SIG-M5 treated with dmso at 0.1 percent for 504 hours (cell line): ENCODE measurements around the gene KCND3.
"Not testable (repeated sequence)": the region's sequence is repeated elsewhere in the genome, so short reads cannot be mapped to it uniquely, and the experiment has no call there.

Source experiments
- DNase-seq: peaks from one replicate; lab custom pipeline; 2025; ENCODE audit not compliant: unreplicated experiment; lab: John Stamatoyannopoulos, UW

KCND3 gene

DNA sequence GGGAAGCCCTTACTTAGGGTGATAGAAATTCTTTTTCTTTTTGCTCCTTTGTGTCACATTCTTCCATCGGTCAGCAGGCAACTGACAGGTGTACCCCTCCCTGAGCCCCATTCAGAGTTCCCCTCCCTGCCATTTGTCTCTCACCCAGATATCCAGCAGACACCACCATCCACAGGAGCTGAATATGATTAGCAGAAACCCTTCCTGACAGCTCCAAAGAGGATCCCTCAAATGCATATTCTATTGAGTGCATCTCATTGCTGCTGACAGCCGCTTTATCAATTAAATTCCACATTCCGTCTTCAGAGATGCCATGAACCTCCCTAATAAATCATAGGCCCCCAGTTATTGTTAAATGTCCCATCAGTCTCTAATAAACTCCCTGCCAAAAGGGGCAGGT is 239.8 kb downstream of the KCND3 start:
- no peak for DNase-seq

DNA sequence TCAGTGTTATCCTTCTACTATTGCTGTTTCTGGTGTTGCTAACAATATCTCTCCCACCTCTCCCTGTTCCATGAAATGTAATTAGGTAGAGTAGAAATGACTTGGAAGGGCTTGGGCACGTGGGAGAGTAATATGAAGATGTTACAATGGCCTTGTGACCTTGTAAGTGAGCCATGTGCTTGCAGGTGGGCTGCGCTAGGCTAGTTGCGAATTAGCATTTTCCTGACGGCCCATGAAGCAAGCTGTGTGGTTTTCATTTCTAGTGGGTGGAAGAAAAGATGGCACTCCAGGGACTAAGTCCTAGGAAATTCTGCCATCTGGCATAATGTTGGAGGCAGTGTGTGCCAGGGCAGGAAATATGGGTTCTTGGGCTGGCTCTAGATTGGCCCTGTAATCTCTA is 241.5 kb downstream of the KCND3 start:
- DNase-seq, result no peak

DNA sequence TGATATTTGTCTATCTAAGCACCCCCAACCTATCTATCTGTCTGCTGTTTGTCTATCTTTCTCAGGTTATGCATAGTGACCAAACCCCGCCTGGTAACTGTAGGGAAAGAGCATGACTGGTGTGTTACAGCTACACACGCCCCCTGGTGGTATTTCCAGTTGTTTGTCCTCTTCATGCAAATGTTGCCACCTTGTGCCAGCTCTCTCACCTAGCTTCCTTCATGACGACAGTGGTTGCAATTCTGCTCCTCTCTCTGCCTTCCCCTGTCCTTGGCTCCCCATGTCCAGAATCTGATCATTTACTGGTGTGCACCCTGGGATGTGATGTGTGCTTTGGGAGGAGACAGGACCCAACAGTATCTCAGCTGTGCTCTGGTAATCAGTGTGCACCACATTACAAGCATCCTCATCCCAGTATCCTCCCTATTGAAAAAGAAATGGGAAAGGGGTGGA is 242.2 kb downstream of the KCND3 start:
- DNase-seq, result peak; percentile 81

DNA sequence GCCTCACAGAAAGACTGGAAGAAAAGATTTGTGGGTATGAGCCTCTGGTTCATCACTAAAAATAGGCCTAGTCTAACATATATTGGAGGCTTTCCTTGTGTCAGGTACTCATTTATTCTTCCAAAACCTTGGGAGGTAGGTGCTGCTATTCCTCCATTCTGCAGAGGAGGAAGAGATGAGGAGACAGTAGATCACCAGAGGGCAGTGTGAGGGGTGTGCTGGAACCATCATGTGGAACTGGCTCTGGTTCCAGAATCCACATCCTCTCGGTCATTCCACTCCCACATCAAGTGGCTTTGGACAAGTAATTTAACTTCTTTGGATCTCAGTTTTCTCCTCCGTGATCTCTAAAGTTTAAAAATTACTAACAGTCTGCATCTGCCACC is 242.9 kb downstream of the KCND3 start:
- DNase-seq, result no peak

DNA sequence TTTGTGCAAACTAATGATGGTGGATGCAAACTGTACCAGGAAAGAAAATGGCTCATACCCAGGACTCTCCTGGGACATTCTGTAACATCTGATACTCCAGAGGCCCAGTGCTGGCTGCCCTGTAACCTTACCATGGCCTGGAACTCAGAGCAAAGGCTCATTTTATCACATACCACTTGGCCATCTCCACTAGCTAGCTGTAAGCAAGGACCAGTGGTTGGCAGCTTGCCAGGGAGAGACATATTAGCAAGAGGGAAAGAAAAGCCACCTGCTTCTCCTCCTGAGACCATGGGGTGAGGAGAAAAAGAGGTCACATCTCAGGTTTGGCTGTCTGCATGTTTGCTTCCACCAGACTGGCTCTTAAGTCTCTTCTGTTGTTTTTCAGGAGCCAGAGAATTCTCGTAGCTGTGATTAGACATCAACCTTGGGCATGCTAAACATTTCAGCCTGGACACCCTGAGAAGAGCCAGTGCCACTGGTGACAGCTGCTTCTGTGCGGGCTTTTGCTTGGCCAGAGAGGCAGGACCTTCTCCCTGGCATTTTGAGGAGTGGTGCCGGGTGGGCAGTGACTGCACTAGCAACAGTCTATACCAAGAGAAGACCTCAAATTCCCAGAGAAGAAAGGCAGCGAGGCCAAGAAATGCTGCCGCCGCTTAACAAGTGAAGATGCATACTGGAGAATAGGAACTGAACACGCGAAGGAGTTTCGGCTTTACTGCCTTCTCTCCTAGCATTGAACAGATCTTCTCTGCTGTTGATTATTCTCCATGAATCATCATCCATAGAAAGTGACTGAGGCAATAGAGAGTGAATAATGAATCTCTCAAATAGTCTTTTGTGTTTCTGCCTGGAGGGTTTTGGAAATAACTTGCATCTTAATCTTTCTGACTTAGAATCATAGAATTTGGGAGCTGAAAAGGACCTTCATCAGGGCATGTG is 243.5 kb downstream of the KCND3 start:
- DNase-seq, result no peak

DNA sequence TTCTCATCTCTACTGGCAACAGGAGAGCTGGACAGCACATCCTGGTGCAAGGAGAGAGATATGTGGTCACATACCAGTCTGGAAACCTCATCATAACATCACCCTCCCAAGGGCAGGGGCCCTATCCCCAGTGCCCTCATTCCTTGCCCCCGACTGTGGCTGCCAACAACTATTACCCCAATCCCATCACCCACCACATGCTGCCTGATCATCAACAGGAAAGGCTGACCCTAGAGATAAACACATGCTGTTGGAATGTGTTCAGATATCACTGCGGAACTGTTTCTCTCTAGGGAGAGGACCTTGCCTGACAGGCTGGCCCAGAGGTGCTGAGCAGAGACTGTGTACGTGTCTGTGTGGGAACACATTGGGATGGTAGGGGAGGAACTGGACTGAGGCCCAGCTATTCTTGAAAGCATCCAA is 245.8 kb downstream of the KCND3 start:
- DNase-seq, result no peak

DNA sequence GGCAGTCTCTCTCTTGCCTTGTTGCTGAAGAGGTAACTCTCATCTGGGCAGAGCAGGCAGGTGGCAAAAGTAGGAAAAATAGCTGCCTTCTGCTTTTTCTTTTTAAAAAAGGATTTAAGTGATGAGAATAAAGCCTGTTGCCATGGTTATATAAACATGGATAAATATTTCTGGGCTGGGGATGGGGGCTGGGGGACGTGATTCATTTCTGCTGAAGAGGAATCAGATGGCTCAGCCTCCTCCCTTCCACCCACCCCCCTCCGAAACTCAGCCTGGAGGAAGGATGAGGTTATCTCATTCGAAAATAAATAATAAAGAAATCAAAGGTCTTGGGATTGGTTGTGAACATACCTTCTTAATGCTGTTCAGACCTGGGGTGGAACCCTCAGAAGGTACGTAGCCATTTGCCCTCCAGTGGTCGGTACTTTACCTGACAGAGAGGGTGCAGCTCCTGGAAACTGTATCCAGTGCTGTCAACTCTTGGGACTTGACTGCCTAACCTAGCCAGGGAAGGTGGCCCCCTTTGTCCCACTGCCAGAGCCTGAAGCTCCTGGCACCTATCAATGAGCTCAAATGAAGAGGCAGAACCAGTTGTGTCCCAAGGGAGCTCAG is 246.4 kb downstream of the KCND3 start:
- no peak for DNase-seq

DNA sequence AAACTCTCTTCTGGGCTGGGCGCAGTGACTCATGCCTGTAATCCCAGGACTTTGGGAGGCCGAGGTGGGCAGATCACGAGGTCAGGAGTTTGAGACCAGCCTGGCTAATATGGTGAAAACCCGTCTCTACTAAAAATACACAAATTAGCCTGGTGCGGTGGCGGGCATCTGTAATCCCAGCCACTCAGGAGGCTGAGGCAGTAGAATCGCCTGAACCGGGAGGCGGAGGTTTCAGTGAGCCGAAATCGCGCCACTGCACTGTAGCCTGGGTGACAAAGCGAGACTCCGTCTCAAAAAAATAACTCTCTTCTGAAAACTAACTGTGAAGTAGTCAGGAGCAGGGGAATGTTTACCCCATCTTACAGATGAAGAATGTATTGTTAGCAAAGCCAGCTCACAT is 247.2 kb downstream of the KCND3 start:
- DNase-seq, result not testable (repeated sequence)

DNA sequence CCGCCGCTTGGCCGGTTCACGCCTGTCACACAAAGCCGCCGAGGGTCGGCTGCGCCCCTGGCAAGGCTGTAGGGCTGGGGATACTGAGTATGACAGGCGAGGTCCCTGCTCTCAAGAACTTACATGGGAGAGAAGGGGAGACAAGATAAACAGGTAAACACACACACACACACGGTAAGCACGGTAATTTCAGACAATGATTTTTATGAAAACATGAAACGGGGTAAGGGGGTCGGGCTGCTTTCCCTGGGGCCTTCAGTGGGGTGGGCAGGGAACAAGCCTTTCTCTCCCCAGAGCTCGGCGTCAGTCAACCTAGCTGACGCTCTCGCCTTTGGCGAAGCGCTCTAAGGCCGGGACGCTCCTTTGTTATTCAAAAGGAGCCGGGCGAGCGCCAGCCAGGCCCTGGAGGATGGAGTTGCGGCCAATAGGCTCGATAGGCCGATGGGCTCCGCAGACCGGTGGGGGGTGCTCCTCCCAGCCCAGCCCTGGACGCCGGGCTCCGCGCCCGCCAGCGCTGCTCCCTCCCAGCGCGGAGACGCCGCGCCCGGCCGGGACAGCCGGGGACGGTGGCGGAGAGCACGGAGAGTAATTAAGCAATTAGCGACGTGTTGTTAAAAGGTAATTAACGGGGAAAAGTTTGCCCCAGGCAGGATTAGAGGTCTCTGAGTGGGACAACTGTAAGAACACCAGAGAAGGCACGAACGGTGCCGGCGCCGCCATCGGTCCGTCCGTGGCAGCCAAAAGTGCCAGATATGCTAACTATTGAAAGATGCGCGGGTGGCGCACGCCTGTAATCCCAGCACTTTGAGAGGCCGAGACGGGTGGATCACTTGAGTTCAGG is 249.3 kb downstream of the KCND3 start:
- DNase-seq, result no peak

DNA sequence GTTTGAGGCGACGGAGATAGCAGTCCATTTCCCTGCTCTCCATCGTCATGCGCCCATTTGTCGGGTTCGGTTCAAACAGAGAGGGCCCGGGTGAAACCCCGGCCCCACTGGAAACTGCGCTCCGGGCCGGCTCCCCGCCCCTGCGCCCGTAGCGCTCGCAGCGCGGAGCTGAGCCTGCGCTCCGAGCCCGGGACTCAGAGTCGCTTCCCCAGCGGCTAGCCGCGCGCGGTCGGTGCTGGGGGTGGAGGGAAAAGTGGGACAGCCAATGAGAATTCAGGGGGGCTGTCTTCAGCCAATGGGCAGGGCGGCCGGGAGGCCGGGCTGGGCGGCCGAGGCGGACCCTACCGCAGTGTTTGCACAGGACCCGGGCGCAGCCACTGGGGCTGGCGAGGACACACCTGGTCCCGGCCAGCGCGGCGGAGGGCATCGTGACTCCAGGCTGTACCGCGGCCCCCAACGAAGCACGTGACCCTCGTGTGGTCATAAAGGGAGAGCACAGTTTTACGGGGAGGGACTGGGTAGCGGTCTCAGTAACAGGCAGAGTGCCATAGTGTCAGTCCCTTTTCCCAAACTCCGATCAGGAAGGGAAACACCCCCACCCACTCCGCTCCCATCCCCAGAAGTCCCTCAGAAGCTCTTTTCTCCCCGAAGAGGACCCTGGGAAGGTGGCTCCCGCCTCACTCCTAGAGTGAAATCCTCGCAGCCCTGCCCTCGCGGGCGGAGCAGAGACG is 250.1 kb downstream of the KCND3 start, which contains the start of gene INKA2:
TSS of gene INKA2 (minus strand) at position 202 of the 731 bp plus-strand sequence. CDS start at position 49, 153 bp downstream.
- peak; percentile 83 for DNase-seq

DNA sequence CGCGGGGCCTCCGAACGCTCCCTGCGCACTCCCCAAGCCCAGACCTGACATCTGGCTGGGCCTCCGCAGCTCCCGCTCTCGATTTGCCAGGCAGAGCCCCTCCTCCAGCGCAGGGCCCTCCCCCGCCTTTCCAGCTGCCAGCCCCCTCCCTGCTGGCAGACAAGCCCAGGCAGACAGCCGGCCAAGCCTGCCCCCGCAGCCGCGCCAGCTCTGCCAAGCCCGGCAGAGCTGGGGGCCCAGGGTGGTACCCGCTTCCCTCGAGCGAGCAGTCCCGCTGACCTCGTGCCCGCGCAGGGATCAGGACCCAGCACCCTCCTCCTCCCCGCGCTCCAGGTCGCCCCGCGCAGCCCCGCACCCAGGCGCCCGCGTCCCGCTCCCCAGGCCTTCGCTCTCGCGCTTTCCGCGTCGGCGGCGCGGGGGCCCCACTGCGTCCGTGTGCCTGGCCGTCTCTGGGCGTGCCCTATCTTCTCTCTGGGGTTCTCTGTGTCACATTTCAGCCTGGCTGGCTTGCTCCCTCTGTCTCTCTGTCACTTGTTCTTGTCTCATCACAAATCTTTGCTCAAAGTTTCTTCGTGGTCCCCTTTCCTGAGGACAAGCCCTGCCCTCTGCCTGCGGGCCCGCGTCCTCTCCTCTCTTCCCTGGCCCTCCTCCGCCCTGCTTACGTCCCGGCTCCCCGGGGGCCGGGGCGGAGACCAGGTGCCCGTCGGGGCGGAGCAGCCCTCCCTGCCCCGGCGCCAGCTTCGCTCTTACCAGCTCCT is 250.9 kb downstream of the KCND3 start:
- peak; percentile 73 for DNase-seq

DNA sequence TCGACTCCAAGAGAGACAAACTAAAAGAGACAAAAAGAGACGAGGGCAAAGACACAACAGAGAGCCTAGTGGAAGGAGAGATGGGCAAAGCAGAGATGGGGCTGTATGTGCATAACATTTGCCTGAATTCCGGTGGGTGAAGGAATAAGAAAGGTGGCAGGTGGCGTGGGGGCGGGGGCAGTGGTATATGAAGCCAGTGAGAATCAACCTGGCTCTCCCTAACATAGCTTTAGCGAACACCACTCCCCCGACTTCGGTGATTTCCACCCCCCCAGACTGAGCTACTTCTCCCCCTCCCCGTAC is 251.4 kb downstream of the KCND3 start:
- DNase-seq, result no peak

DNA sequence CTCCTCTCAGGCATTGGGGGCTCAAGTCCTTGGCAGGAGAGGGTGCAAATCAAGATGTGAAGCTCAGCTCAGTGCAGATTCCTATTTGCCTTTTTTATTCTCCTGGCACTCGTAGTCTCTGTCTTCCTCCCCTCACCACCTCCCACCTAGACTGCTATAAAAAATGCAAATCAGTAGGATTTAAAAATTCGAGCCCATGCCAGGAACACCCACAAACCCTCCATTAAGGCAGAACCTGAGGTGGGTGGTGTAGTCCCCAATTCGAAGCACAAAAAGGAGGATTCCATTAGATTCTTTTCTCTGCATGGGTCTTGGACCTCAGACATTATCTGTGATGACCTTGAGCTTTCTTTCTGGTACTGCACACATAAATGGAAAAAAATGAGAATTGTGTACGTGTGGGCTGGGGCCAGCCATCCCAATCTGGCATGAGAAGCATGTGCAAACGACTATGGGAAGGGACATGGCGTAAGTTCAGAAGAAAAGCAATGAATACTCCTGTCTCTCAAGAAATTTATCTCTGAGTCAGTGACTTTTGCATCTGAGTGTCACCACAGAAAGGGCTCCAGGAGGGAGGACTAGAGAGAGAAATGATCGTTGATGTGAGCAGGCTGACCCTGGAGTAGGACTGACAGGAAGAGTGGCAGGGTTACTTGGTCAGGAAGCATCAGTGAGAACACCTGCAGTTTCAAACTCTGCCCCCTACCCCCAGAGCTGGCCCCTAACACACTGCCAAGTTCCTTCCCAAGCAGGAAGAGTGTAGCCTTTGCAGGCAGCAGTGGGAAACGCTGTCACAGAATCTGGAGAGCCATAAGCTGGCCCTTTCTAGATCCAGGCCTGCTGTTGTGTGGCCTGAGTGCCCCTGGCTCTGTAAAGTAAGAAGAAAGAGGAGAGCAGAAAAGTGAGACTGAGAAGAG is 252.0 kb downstream of the KCND3 start:
- no peak for DNase-seq

DNA sequence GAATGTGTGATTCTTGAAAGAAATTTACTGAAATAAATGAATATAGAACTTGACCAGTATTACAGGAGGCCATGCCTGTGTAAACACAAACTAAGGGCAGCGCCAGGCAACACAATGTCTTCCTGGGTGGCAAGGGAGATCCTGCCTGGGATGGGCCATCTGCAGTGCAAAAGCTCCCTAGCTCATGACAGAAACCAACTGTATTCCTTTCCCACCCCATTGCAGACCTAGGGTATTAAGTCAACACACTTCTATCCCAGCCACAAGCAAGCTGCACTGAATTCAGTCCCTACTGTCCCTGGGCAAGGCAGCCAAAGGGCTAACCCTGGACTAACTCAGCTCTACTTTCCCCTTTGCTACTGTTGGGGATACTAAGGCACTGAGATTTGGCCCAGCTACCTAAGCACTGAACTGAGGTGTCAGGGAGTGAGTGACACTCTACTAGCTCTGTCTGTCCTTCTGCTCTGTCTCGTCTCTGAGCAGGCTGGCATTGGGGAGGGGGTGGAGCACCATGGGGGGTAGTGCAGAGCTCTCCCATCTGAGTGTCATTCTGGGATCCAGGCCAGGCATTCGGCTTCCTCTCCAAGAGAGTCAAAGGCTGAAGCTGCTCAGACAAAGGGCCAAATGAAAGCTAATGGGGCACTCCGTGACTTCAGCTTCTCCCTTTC is 252.8 kb downstream of the KCND3 start:
- DNase-seq, result no peak

DNA sequence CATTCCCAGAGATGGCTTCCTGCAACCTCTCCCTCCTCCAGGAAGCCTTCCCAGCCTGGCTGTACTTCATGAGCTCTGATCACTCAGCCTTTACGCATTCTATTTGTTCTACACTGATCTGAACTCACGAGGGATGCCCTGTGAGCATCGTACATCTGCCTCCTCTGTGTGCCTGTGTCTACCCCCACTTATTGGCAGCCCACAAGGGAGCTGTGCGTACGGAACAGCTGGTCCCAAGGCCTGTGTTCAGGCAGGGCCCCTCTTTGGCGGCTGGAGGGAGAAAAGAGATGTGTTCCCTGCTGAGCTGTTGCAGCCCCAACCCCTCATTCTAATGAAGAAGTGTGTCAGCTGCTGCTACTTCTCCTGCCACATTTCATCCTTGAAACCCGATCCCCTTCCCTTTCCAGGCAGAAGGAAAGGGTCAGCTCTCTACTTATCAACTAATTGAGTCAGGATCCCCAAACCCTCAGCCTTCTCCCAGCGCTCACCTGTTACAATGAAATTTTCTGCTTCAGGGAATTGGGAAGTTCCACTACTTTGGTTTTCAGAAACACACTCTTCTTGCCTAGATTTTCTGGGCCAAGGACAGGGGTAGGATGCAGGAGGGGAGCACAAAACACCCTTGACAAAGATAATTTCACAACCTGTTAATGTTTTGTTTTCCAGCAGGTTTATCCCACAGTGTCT is 253.5 kb downstream of the KCND3 start:
- no peak for DNase-seq

DNA sequence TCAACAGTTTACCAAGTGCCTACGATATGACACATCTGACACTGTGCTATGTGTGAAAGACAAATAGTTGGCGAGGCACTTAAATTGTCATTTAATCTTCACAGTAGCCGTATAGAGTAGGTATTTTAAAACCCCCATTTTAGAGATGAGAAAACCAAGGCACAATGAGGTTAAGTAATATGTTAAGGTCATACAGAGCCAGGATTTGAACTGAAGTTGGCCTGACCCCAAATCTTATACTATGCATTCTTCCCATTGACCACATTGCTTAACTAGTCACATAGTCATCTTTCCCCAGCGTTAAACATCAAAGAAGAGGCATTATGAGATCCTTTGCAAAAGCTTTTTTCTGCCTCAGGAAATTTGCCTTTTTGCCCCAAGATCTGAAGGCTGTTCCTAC is 254.1 kb downstream of the KCND3 start:
- no peak for DNase-seq

DNA sequence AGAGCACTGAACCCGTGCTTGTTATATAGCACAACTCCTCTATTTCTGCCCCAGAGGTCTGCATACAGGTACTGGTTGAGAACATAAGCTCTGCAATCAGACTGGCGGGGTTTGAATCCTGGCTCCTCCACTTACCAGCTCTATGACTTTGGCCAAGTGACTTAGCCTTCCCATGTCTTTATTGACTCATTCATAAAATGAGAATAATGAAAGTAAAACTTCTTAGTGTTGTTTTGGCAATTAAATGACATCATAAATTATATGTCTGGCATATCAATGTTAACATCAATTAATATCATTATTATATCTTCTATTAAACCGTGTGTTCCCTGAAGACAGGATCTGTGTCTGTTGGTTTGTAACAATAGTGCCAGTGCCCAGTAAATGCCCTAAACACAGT is 254.6 kb downstream of the KCND3 start:
- DNase-seq, result no peak

DNA sequence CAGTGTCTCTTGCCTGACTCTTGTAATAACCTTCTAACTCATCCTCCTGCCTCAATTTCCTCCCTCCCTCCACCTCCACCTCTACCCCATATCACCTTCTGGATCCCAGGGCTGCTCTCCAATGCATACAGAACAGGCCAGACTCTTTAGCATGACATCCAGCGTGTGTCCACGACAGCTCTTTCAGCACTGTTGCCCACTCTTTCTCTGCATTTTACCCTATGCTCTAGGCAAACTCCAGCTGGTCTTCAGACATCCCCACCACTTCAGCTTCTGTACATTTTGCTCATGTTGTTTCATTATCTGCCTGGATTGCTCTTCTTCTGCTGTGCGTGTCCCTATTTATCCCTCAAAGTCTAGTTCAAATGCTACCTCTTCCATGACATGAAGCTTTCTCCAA is 255.0 kb downstream of the KCND3 start:
- DNase-seq, result no peak
